OCI-LY3 (cell line): ENCODE measurements around the gene COL13A1.

Experiments used
- H2AFZ ChIP-seq: fragments of 200-600, 300-600 bp; shearing (Covaris generic); 2 replicates; pipeline ENCODE4 v1.6.0; 2014; ENCODE audit warnings: antibody characterized with exemption, low read depth, low read length
- H3K27ac ChIP-seq: fragments of 200-600, 300-600 bp; sonication (generic); 2 replicates; pipeline ENCODE4 v1.5.1; 2014; ENCODE audit warnings: mild to moderate bottlenecking, low read length, moderate library complexity, mixed read lengths
- H3K27me3 ChIP-seq: fragments of 200-600, 300-600 bp; sonication (generic); 2 replicates; pipeline ENCODE4 v1.6.1; 2014; ENCODE audit warnings: low read depth, low read length, mixed read lengths
- H3K36me3 ChIP-seq: fragments of 200-600, 300-600 bp; sonication (generic); replicated peaks from 2 replicates; pipeline ENCODE3; 2014; ENCODE audit warnings: low read depth, low read length, mixed read lengths
- H3K4me1 ChIP-seq: fragments of 300-600, 200-600 bp; sonication (generic); 2 replicates; pipeline ENCODE4 v1.6.1; 2014; ENCODE audit warnings: low read length, mixed read lengths
- H3K4me2 ChIP-seq: fragments of 200-600, 300-600 bp; sonication (generic); 2 replicates; pipeline ENCODE4 v1.6.1; 2014; ENCODE audit warnings: low read length, mixed read lengths
- H3K4me3 ChIP-seq: fragments of 300-600, 200-600 bp; sonication (generic); 2 replicates; pipeline ENCODE4 v1.5.1; 2014; ENCODE audit warnings: antibody characterized with exemption, mild to moderate bottlenecking, low read length, moderate library complexity
- H3K79me2 ChIP-seq: fragments of 300-600, 200-600 bp; shearing (Covaris generic); 2 replicates; pipeline ENCODE4 v1.6.1; 2014; ENCODE audit warnings: mild to moderate bottlenecking, low read length, mixed read lengths
- H3K9ac ChIP-seq: fragments of 300-600, 200-600 bp; shearing (Covaris generic); 2 replicates; pipeline ENCODE4 v1.6.0; 2014; ENCODE audit warnings: mild to moderate bottlenecking, low read length, moderate library complexity
- H3K9me3 ChIP-seq: fragments of 200-600, 300-600 bp; shearing (Covaris generic); 2 replicates; pipeline ENCODE4 v1.6.1; 2014; ENCODE audit warnings: low read length, mixed read lengths; ENCODE audit not compliant: insufficient read depth
- H4K20me1 ChIP-seq: fragments of 200-600, 300-600 bp; sonication (generic); 2 replicates; pipeline ENCODE4 v1.6.1; 2016; ENCODE audit warnings: low read length, mixed read lengths; ENCODE audit not compliant: insufficient read depth
- CTCF ChIP-seq: fragments of 200-600, 300-600 bp; sonication (generic); IDR thresholded peaks from 2 replicates; pipeline ENCODE4 v1.5.1; 2014; ENCODE audit warnings: antibody characterized with exemption, low read length, low read depth
- EZH2phosphoT487 ChIP-seq: fragments of 200-600 bp; shearing (Covaris generic); IDR thresholded peaks from 2 replicates; pipeline ENCODE4 v1.6.1; 2018; ENCODE audit warnings: antibody characterized with exemption, mixed run types, low read depth

COL13A1 gene

GRCh38 chr10:69820817-69821216 is 19.1 kb downstream of the COL13A1 start:
- no peak overlapping the region for H2AFZ ChIP-seq
- no peaks in the 10 kb centered on the region for H4K20me1 ChIP-seq
- no peak for TF ChIP-seq CTCF
- no peak for TF ChIP-seq EZH2phosphoT487
- H3K79me2 ChIP-seq: no peaks in the 10 kb centered on the region
- peaks cover 14% of the 10 kb centered on the region for H3K9me3 ChIP-seq
- H3K36me3 ChIP-seq: peaks cover 15% of the 10 kb centered on the region
- no peak overlapping the region for H3K27ac ChIP-seq
- H3K27me3 ChIP-seq: no peaks in the 10 kb centered on the region
- no peak overlapping the region for H3K4me2 ChIP-seq
- peaks cover 18% of the 10 kb centered on the region for H3K4me1 ChIP-seq
- no peak overlapping the region for H3K4me3 ChIP-seq
- no peak overlapping the region for H3K9ac ChIP-seq

- Histone ChIP-seq H3K27ac (no peak overlapping the region), H3K4me2 (no peak overlapping the region)
- no peak for TF ChIP-seq EZH2phosphoT487
- no peak for TF ChIP-seq CTCF
Measured at GRCh38 chr10:69825604-69826003, 23.9 kb downstream of the COL13A1 start.

GRCh38 chr10:69826094-69826493 is 24.4 kb downstream of the COL13A1 start:
- Histone ChIP-seq H3K9ac (no peak overlapping the region), H3K4me2 (no peak overlapping the region), H3K36me3 (no peaks in the 10 kb centered on the region), H3K4me3 (no peak overlapping the region), H4K20me1 (no peaks in the 10 kb centered on the region), H3K27ac (no peak overlapping the region), H2AFZ (no peak overlapping the region), H3K27me3 (peaks cover 8% of the 10 kb centered on the region), H3K79me2 (no peaks in the 10 kb centered on the region), H3K9me3 (no peaks in the 10 kb centered on the region), H3K4me1 (peaks cover 5% of the 10 kb centered on the region)
- TF ChIP-seq EZH2phosphoT487: no peak
- no peak for TF ChIP-seq CTCF

More at GRCh38 chr10:69825604-69826003, 23.9 kb downstream of the COL13A1 start:
- H3K36me3 ChIP-seq: peaks cover 3% of the 10 kb centered on the region
- no peak overlapping the region for H3K4me3 ChIP-seq
- no peak overlapping the region for H3K9ac ChIP-seq
- H4K20me1 ChIP-seq: no peaks in the 10 kb centered on the region
- H2AFZ ChIP-seq: no peak overlapping the region
- peaks cover 8% of the 10 kb centered on the region for H3K27me3 ChIP-seq
- no peaks in the 10 kb centered on the region for H3K9me3 ChIP-seq
- H3K4me1 ChIP-seq: peaks cover 3% of the 10 kb centered on the region
- no peaks in the 10 kb centered on the region for H3K79me2 ChIP-seq

GRCh38 chr10:69826789-69827554 is 25.3 kb downstream of the COL13A1 start:
- Histone ChIP-seq H3K9ac (no peak overlapping the region), H3K36me3 (no peaks in the 10 kb centered on the region), H3K4me2 (no peak overlapping the region), H3K27ac (no peak overlapping the region), H3K9me3 (no peaks in the 10 kb centered on the region), H3K27me3 (peaks cover 8% of the 10 kb centered on the region), H3K4me3 (no peak overlapping the region), H4K20me1 (no peaks in the 10 kb centered on the region), H2AFZ (no peak overlapping the region), H3K4me1 (peaks cover 11% of the 10 kb centered on the region), H3K79me2 (no peaks in the 10 kb centered on the region)
- TF ChIP-seq CTCF (no peak), EZH2phosphoT487 (no peak)
